Measurements from ENCODE around the gene EGFL6.

DNA sequence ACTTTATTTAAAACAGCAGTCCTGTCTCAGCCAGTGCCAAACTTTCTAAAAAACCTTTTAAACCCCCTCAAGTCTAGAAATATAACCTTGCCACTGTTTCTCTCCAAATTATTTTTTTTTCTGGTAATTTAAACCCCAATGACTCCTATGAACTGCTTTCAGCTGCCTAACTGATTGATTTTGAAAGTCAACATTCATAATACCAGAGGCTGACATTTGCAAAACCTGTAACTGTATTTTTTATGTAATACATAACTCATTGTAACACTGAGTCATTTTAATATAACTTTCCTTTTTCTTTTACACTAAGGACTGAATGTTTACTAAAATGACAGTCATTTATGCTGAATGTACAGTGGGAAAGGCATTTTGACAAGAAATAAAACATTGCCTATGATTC, 19.1 kb upstream of the EGFL6 start:
- TF ChIP-seq, protein P1, sequence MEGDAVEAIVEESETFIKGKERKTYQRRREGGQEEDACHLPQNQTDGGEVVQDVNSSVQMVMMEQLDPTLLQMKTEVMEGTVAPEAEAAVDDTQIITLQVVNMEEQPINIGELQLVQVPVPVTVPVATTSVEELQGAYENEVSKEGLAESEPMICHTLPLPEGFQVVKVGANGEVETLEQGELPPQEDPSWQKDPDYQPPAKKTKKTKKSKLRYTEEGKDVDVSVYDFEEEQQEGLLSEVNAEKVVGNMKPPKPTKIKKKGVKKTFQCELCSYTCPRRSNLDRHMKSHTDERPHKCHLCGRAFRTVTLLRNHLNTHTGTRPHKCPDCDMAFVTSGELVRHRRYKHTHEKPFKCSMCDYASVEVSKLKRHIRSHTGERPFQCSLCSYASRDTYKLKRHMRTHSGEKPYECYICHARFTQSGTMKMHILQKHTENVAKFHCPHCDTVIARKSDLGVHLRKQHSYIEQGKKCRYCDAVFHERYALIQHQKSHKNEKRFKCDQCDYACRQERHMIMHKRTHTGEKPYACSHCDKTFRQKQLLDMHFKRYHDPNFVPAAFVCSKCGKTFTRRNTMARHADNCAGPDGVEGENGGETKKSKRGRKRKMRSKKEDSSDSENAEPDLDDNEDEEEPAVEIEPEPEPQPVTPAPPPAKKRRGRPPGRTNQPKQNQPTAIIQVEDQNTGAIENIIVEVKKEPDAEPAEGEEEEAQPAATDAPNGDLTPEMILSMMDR (optimal IDR thresholded peaks at IDR 0.05 in 1 of 3, IDR thresholded peaks at IDR 0.05 in 1 of 3, conservative IDR thresholded peaks at IDR 0.05 in 1 of 3; ENCODE audit: extremely low read depth in 1 of 3, insufficient read depth in 2 of 3, low read length in 3 of 3): no peak
- TF ChIP-seq EZH2 (IDR thresholded peaks at IDR 0.05; ENCODE audit: low read length): no peak

All from keratinocyte (primary cell).